GM19467 (cell line): ENCODE results near the gene NR1H3.
"Not testable (repeated sequence)": the region's sequence is repeated elsewhere in the genome, so short reads cannot be mapped to it uniquely, and the experiment has no call there.

Source experiments
- ATAC-seq: cut with Tn5 transposase; IDR thresholded peaks from one replicate; pipeline ENCODE4 v1.9.1; 2021; ENCODE audit warnings: mild to moderate bottlenecking, moderate library complexity; ENCODE audit not compliant: unreplicated experiment

NR1H3 gene

DNA sequence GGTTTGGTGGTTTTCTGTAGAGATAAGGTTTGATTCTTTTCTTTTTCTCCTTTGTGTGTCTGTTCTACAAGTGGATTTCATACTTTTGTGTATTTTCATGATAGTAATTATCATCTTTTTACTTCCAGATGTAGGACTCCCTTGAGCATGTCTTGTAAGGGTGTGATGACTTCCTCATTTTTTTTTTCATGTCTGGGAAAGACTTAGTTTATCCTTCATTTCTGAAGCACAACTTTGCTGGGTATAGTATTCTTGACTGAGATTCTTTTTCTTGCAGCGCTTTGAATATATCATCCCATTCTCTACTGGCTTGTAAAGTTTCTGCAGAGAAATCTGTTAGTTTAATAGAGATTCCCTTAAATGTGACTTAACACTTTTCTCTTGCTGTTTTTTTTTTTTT is 45.1 kb downstream of the NR1H3 start:
- no peak for ATAC-seq

DNA sequence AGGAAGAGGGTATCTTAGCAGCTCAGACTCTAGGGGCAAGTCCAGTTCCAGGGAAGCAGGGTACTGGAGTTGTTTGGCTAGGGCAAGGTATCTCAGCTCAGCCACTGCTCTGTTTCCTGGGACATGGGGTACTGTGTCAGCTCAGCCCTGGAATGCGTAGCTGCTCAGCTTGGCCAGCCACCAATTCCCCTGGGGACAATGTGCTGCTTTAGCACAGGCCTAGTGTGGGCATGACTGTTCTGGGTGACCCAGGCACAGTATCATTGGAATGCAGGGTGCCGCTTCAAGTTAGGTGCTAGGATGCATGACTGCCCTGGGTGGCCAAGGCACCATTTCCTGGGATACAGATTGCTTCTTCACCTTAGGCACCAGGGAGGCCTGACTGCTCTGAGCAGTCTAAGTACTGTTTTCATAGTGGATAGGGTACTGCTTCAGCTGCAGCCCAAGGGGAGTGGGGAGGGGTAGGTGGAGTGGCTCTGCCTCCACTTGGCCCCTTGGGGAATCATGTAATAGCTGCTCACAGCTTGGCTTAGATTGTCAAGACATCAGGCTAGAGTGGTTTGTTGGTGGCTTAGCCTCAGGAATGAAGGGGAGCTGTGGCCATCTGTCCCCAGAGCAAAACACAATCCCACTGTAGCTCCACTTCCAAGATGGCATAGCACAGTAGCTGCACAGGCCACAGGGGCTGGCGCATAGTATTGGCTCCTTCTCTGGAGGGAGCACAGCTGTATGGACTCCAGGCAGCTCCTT is 48.1 kb downstream of the NR1H3 start:
- no peak for ATAC-seq

DNA sequence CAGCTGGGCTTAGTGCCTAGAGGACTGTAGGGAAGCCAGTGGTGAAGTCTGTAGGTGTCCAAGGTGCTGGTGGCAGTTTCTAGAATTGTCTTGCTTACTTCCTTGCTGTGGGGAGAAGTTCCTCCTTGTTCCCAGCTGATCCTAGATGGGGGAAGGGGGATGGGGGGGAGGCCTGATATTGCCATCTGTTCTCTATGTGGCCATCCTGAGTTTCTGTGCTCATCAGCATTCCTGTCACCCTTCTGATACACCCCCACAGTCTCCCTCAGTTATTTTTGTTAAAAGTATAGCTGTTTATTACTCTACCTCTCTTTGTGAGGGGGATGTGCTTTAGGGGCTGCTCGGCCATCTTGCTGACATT is 48.7 kb downstream of the NR1H3 start:
- ATAC-seq = no peak

DNA sequence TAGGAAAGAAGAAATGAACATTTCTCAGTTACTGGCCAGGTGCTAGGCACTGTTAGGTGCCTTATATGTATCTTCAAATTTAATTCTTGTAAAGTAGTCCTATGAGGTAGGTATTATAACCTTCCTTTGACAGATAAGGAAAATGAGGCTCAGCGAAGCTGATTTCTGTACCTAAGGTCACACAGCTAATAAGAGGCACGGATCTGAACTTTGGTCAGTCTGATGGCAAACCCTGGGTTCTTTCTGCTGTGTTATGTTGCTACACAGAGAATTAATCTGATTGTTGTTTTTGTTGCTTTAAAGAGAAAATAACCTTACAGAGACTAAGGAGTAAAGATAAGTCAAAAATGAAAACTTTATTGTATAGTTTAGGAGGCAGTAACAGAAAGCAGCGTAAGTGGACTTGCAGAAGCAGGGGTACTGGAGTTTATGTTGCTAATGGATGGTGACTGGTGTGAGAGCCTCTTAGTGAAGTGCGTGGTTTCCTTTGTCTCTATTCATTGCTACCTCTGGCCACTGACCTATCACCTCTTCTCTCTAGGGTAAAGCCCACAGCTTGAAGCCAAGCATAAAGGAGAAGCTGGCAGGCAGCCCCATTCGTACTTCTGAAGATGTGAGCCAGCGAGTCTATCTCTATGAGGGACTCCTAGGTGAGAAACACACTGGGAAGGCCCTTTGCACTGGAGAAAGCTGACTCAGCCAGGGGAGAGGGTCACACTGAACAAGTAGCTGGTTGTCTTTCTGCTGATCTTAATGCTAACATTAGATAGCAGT is 50.4 kb downstream of the NR1H3 start:
- ATAC-seq = no peak

DNA sequence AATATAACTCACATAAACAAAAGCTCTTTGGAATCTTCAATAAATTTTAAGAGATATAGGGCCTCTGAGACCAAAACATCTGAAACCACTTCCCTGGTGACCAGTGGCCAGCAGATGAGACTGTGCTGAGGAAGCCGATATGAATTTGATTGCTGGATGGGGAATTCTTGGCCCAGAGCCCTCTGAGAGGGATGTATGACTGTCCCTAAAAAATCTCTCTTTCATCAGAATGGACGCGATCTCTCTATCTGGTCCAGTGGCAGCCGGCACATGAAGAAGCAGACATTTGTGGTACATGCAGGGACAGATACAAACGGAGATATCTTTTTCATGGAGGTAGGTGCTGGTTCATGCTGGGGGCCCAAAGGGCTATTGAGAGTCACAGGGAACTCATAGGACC is 57.2 kb downstream of the NR1H3 start:
- no peak for ATAC-seq

DNA sequence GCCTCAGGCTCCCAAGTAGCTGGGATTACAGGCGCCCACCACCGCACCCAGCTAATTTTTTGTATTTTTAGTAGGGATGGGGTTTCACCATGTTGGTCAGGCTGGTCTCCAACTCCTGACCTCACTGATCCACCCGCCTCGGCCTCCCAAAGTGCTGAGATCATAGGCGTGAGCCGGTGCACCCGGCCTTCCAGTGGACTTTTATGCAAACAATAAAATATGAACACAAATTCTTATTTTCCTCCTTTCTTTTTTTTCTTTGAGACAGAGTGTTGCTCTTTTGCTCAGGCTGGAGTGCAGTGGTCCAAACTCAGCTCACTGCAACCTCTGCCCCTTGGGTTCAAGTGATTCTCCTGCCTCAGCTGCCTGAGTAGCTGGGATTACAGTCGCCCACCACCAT is 58.7 kb downstream of the NR1H3 start:
- ATAC-seq = not testable (repeated sequence)

DNA sequence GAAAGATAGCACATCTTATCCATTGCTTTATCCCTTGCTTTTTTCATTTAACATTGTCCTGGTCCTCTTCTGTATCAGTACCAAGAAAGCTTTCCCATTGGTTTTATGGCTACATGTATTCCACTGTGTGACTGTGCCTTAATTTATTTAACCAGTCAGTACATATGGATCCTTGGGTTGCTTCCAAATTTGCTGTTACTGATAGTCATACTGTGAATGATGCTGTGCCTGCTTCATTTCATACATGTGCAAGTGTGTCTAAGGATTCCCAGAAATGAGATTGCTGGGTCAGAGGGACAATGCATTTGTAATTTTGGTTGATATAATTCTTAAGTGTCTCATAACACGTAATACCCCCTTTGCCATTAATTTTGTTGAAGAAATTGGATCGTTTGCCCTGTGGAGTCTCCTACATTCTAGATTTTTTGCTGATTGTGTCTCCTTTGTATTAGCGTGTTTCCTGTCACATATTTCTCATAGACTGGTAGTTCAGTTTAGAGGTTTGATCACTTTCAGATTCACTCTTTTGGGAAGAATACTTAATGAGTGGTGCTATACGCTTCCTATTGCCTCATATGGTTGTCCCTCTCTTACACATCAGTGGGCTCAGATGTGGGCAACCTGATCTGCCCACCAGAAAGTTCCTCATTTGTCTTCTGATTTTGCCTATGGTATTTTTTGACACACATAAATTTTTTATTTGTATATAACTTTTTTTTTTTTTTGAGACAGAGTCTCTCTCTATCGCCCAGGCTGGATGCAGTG is 59.5 kb downstream of the NR1H3 start:
- ATAC-seq = no peak

DNA sequence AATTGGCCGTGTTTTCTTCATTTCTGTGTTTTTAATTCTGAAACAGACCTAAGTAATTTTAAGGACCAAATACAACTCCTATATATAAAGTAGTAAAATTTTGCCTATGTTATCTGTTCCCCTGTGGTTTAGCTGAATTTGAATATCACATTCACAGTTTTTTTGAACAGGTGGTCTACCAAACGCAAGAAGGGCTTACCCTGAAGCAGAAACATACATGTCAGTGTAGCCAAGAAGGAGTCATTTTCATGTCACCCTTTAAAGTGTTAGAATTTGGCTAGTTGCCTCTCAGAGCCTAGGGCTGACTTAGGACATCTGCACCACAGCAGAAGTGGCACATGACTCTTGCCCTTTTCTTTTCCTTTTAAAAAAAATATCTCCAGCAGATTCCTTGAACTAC is 60.4 kb downstream of the NR1H3 start:
- no peak for ATAC-seq
